DMS153 treated with DMSO at 0.1 percent for 48 hours (cell line): ENCODE data around the gene USP1.

Experiments used
- DNase-seq: peaks from one replicate; lab custom pipeline; 2025; ENCODE audit not compliant: unreplicated experiment; lab: John Stamatoyannopoulos, UW

Gene USP1

GRCh38 chr1:62481681-62482080 is 44.8 kb downstream of the USP1 start:
- no peak for DNase-seq

DNA sequence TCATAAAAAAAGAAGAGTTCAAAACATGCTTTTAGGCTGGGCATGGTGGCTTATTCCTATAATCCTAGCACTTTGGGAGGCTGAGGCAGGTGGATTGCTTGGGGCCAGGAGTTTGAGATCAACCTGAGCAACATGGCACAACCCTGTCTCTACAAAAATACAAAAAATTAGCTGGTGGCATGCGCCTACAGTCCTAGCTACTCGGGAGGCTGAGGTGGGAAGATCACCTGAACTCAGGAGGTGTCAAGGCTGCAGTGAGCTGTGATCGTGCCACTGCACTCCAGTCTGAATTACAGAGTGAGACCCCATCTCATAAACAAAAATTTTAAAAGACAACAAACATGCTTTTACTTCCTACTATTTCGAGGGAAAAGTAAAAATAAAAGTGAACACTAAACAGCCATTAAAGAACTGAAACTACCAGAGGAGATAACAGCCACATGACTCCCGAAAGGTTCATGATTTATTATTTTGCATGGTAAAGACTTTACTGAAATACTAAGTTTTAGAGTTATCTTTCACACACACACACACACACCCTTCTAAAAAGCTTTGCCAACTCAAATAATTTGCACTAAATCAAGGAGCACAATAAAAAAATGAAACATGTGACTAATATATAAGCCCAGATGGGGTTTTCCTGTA is 48.1 kb downstream of the USP1 start:
- DNase-seq, result no peak

DNA sequence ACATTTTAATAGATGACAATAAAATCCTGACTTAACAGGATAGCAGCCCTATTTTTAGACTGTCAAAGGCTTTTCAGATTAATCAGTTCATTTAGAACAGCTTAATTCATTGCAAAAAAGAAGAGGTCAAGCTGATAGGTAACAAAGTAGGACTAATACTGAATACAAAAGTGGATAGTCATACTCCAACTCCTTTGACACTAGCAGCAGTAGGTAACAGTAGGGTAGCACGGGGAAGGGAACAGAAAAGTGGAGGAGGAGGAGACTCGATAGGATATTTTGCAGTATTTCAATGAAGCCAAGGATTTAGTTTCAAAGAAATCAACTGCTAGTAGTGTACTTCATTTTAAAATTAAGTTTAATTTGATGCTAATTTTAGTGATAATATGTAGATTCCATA is 51.1 kb downstream of the USP1 start:
- DNase-seq, result no peak

GRCh38 chr1:62492521-62492920 is 55.7 kb downstream of the USP1 start:
- no peak for DNase-seq

DNA sequence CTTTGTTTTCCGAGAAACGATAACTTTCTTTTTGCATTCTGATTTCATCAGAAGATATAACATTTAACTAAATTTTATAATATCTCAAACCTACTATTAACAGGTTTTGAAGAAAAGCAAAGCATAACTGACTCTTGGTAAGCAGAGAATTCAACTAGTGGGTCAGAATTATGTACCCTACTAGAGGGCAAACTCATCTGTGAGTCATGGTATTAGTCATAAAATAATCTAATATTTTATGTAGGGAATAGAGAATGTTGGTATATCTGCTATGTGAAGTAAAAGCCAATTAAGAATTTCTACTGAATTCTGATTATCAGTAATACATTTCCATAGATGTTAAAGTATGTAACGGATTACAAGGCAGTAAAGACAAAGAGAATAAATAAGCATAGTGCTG is 56.8 kb downstream of the USP1 start:
- DNase-seq, result no peak

GRCh38 chr1:62494137-62494536 is 57.3 kb downstream of the USP1 start:
- no peak for DNase-seq

GRCh38 chr1:62500210-62500609 is 63.4 kb downstream of the USP1 start:
- DNase-seq, result no peak
